Stimulated activated CD8-positive, alpha-beta memory T cell treated with anti-CD3 and anti-CD28 coated beads, Interleukin-2, amount 100 ng/mL, for 1 hour (primary cell): Measurements from ENCODE around the gene CLCN7.

Experiments used
- DNase-seq, 2 donors: peaks; one replicate each; pipeline ENCODE4 v3.0.0-alpha.2; 2020; ENCODE audit warnings: low read depth in 2 of 2

The CLCN7 gene

DNA sequence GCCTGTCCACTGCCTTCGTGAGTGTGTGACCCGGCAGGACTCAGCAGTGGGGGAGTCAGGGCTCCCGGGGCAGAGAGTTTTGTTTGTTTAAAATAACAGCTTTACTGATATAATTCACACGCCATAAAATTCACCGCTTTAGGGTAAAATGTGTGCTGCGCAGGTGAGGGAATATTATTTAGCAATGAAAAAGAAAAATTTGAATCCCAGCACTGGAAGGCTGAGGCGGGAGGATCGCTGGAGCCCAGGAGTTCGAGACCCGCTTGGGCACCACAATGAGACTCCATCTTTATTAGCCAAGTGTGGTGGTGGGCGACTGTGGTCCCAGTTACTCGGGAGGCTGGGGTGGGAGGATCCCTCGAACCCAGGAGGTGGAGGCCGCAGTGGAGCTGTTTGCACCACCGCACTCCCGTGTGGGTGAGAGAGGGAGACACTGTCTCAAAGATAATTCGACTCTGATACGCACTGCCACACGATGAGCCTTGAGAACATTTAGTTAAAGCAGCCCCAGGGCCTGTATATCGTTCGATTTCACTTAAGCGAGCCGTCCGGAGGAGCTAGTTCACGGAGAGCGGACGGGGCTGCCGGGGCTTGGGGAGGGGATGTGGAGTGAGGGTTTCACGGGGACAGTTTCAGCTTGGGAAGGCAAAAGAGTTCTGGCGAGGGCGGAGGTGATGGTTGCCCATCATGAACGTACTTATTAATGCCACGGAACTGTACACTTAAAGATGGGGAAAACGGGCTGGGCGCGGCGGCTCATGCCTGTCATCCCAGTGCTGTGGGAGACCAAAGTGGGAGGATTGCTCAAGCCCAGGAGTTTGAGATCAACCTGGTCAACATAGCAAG, 28.5 kb upstream of the CLCN7 start:
- no peak for DNase-seq

DNA sequence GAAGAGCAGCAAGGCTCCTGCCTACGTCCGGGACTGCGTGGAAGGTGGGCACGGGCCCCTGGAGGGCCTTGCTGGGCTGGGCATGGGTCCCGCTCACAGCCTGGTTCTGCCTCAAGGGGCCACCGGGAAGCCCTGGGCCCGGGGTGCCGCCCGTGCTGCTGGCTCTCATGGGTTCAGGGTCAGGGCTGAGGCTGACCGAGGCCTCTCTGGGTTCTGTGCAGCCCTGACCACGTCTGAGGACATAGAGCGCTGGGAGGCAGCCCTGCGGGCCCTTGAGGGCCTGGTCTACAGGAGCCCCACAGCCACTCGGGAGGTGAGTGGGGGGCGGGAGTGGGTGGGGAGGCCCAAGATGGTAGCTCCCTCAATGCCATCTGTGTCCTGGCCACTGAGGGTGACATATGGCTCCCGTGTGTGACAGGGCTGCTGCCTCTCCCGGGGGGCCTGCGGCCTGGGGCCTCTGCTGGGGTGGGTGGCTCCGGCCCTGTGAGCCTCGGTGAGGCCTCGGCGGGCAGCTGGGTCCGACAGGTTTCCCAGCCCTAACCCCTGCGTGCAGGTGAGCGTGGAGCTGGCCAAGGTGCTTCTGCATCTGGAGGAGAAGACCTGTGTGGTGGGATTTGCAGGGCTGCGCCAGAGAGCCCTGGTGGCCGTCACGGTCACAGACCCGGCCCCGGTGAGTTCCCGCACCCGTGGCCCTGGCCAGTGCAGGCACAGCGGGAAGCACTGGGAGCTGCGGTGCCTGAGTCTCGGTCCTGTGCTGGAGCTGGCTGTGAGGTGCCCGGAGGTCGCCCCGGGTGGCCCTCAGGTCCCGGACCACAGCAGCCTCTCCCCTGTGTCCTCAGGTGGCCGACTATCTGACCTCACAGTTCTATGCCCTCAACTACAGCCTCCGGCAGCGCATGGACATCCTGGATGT, 27.5 kb upstream of the CLCN7 start:
- DNase-seq, result no peak

DNA sequence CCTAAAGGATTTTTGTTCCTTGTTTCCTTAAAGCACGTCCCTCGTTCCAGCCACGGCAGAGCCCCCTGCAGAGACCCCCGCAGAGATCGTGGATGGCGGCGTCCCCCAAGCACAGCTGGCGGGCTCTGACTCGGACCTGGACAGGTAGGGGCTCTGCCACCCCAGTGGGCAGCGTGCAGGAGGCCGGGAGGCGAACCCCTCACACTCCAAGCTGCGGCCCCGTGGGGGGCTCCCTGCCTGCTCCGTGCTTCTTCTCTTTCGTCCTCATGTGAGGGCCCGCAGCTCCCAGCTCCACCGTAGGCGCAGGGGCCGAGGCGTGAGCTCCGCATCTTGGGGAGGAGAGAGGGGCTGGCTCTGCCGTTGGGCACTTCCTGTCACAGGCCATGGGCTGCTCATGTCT, 26.8 kb upstream of the CLCN7 start:
- no peak for DNase-seq

- DNase-seq, result no peak
These were observed 25.8 kb upstream of the CLCN7 start for GRCh38 chr16:1500465-1501150.

GRCh38 chr16:1499756-1500464, 25.1 kb upstream of the CLCN7 start:
- DNase-seq, result no peak

DNA sequence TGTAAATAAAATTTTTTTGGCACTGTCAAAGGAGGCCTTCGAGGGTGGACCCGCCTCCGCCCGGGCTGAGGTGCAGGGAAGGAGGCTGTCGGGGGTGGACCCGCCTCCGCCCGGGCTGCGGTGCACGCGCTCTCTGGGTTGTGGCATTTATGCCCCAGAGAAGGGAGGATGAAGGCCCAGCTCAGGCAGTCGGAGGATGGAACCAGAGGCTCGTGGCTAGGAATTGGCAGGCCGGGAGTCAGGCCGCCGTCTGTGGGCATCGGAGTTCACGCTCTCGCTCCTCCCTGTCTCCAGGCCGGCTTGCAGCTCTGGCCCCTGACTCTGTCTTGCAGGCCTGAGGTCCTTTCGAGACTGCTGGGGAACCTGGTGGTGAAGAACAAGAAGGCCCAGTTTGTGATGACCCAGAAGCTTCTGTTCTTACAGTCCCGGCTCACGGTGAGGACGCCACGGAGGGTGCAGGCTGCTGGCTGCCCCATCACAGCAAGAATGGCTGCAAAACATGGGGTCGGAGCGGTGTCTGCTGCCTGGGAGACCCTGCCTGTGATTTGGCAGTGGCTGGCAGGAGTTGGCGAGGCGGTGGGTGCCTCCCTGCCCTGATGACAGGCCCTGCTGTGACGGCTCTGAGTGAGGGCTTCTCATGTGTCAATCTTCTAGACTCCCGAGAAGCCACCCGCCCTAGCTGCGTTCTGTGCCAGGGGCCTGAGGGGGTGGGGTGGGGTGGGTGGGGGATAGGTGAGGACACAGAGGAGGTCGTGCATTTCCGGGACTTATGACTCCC, 24.3 kb upstream of the CLCN7 start:
- DNase-seq, result no peak

- DNase-seq, result no peak
These were observed 22.3 kb upstream of the CLCN7 start for GRCh38 chr16:1497014-1497598.

DNA sequence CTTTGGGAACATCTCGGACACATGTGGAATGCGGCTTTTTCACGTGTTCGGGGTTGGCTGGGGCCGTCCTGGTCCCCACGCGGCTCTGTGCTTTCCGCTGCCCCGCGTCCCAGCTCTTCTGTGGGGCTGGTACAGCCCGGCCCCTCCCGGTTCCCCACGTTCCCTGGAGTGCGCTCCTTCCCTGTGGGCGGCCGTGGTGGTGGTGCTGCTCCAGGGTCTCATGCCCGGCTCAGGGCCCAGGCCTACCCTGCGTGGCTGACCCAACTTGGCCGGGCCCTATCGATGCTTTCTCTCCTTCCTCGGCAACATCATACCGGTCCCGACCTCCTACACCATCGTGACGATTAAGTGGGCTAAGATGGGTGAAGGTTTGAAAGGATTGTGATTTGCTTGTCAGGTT, 21.6 kb upstream of the CLCN7 start:
- DNase-seq, result no peak

- DNase-seq, result no peak
These were observed 21.0 kb upstream of the CLCN7 start for GRCh38 chr16:1495889-1496262.

- no peak for DNase-seq
These were observed 20.5 kb upstream of the CLCN7 start for GRCh38 chr16:1495211-1495888.

DNA sequence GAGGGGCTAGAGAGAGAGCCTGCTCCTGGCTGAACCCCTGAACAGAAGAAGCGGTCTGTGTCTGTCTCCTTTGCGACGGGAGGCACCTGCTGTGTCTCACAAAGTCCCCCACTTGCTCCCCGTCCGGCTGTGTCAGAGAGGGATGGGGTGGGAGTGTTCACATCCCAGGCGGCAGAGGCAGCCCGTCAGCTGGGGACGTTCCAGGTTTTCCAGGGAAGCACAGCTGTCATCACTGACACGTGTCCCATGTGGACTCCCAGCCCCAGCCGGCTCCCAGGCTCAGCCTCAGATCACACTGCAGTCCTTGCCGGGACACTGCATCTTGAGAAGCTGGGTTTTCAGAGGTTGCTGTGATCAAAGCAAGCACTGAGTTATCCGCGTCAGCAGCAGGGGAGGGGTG, 19.9 kb upstream of the CLCN7 start:
- DNase-seq, result no peak

DNA sequence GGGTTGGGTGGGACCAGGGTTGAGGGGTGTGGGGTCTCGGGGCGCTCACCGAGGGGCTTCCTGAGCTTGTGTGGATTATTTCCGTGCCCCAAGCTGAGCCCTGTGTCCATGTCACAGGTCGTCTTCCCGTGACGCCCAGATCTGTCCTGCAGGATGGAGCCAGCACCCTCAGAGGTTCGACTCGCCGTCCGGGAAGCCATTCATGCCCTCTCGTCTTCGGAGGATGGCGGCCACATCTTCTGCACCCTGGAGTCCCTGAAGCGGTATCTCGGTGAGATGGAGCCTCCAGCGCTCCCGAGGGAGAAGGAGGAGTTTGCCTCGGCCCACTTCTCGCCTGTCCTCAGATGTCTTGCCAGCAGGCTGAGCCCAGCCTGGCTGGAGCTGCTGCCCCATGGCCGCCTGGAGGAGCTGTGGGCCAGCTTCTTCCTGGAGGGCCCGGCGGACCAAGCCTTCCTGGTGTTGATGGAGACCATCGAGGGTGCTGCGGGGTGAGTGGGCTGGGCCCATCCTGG, 19.4 kb upstream of the CLCN7 start:
- DNase-seq, result no peak

DNA sequence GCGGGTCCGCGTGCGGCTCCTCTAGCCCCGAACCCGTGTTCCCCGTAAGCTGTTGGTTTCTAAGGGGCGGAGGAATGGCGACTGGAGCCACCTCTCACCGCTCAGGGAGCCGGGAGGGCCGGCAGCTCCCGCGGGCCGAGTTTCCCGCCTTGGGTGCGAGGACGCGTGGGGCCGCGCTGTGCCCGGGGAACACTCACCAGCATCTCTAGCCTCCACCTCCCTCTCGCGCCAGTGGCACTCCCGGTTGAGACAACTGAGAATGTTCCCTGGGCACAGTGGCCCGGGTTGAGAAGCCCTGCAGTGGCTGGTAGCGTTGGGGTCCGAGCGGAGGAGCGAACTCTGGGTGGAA, 18.9 kb upstream of the CLCN7 start:
- DNase-seq, result no peak

DNA sequence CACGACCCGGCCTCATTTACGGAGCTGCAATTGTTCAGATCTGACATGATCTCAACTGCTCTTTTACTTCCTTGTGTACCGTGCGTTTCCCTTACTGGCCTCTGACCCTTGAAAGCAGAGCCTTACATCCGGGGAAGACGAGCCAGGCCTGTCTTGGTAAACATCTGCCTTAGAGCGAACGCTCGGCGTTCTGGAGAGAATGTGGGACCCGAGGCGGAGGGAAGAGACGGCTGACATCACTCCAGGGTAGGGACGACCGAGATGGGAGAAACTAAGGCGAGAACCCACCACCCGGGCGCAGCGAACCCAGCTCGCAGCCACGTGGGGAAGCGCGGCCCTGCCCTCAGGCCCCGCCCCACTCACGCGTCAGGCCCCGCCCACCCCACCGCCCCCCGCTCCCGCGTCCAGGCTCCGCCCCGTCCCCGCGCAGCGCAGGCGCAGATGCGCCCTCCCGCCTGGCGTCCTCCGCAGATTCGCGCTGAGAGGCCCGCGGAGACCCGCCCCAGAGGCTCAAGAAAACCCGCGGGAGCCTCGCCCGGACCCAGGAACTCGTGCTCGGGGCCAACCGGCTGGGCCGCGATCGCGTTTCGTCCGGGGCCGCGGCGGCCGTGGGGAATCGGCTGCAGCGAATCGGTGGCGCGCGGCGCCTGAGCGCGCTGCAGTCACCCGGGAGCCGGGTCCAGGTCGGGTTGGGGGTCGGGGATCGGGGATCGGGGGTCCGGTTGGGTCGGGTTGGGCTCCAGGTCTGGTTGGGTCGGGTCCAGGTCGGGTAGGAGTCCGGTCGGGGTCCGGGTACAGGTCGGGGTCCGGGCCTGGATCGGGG, 18.3 kb upstream of the CLCN7 start, which contains the start of gene TELO2:
TSS of gene TELO2 (plus strand) at position 438 of the 823 bp plus-strand sequence. CDS start 922 bp downstream, outside the sequence.
- peak; percentile 68 to 83 for DNase-seq

- DNase-seq, result no peak
These were observed 17.5 kb upstream of the CLCN7 start for GRCh38 chr16:1492082-1492922.

DNA sequence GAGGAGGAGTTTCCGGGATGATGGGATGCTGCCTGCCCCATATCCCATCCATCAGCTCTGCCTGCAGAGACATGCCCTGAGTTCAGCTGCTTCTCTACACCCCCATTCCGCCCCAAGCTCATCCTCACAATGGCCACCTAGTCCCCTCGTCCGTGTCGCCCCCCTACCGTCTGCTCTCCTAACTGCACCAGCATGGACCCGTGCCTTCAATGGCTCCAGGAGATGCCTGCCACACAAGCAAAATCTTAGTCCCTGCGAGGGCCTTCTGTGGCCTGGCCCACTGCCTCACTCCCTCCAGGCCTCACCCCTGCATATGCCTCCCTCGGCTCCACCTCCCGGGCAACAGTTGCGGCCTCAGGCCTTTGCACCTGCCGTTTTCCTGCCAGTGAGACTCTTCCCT, 16.5 kb upstream of the CLCN7 start:
- no peak for DNase-seq

- DNase-seq, result no peak
These were observed 14.2 kb upstream of the CLCN7 start for GRCh38 chr16:1489077-1489476.

- no peak for DNase-seq
These were observed 13.8 kb upstream of the CLCN7 start, which contains the start of gene PTX4 for GRCh38 chr16:1488619-1489018. Gene PTX4, minus strand, starts transcription at chr16:1488944. Its CDS starts 35 bp downstream, at chr16:1488909.
